NCI-H2196 (cell line): Measurements from ENCODE around the gene MGMT.

Experiments used
- DNase-seq: peaks from one replicate; lab custom pipeline; 2025; ENCODE audit not compliant: unreplicated experiment; lab: John Stamatoyannopoulos, UW

Gene MGMT

GRCh38 chr10:129581827-129582411, 114.9 kb downstream of the MGMT start:
- DNase-seq, result no peak

- DNase-seq, result no peak
Observed at GRCh38 chr10:129583831-129584230, 116.8 kb downstream of the MGMT start.

- DNase-seq, result no peak
Observed at GRCh38 chr10:129586898-129587443, 119.9 kb downstream of the MGMT start.

GRCh38 chr10:129589546-129589945, 122.5 kb downstream of the MGMT start:
- DNase-seq, result no peak

- DNase-seq, result no peak
Observed at GRCh38 chr10:129593953-129594352, 126.9 kb downstream of the MGMT start.

- DNase-seq, result no peak
Observed at GRCh38 chr10:129594811-129595210, 127.8 kb downstream of the MGMT start.

- DNase-seq, result no peak
Observed at GRCh38 chr10:129598413-129598812, 131.4 kb downstream of the MGMT start.

GRCh38 chr10:129599160-129599559, 132.1 kb downstream of the MGMT start:
- no peak for DNase-seq

GRCh38 chr10:129601737-129602136, 134.7 kb downstream of the MGMT start:
- DNase-seq, result no peak

GRCh38 chr10:129602938-129603535, 136.0 kb downstream of the MGMT start:
- no peak for DNase-seq

- DNase-seq, result no peak
Observed at GRCh38 chr10:129604333-129605032, 137.4 kb downstream of the MGMT start.

GRCh38 chr10:129605266-129605985, 138.4 kb downstream of the MGMT start:
- no peak for DNase-seq

GRCh38 chr10:129605986-129606518, 139.0 kb downstream of the MGMT start:
- no peak for DNase-seq

GRCh38 chr10:129607607-129608109, 140.6 kb downstream of the MGMT start:
- no peak for DNase-seq

GRCh38 chr10:129608653-129609052, 141.6 kb downstream of the MGMT start:
- no peak for DNase-seq

GRCh38 chr10:129609551-129609950, 142.5 kb downstream of the MGMT start:
- no peak for DNase-seq

- DNase-seq, result no peak
Observed at GRCh38 chr10:129612481-129613109, 145.6 kb downstream of the MGMT start.

- no peak for DNase-seq
Observed at GRCh38 chr10:129613377-129613980, 146.4 kb downstream of the MGMT start.

GRCh38 chr10:129614341-129614740, 147.3 kb downstream of the MGMT start:
- DNase-seq, result no peak

- no peak for DNase-seq
Observed at GRCh38 chr10:129615381-129615780, 148.3 kb downstream of the MGMT start.
